Panc1 (cell line): ENCODE results near the gene IPO11.

Experiments
- CTCF ChIP-seq: fragments of 450-650 bp; IDR thresholded peaks from 2 replicates; pipeline ENCODE4 v1.5.1; 2017; ENCODE audit warnings: mild to moderate bottlenecking
- POLR2AphosphoS5 ChIP-seq: IDR thresholded peaks from 2 replicates; pipeline ENCODE4 v1.6.1; 2012; ENCODE audit warnings: mild to moderate bottlenecking, low read depth, low read length, moderate library complexity
- REST ChIP-seq, 2 experiments: IDR thresholded peaks; 2 replicates each; pipeline ENCODE4 v1.6.1; 2011 to 2012; ENCODE audit warnings: low read depth in 2 of 2, control low read depth in 1 of 2, low read length in 1 of 2, mild to moderate bottlenecking in 1 of 2, moderate library complexity in 1 of 2; ENCODE audit not compliant: insufficient read depth in 1 of 2
- SIN3A ChIP-seq: IDR thresholded peaks from 2 replicates; pipeline ENCODE4 v1.6.1; 2012; ENCODE audit warnings: low read depth, mild to moderate bottlenecking, low read length, moderate library complexity, borderline replicate concordance; ENCODE audit not compliant: insufficient read depth
- TCF7L2 ChIP-seq: IDR thresholded peaks from 2 replicates; pipeline ENCODE4 v1.6.1; 2011; ENCODE audit warnings: mild to moderate bottlenecking, low read depth, low read length, inconsistent platforms

DNA sequence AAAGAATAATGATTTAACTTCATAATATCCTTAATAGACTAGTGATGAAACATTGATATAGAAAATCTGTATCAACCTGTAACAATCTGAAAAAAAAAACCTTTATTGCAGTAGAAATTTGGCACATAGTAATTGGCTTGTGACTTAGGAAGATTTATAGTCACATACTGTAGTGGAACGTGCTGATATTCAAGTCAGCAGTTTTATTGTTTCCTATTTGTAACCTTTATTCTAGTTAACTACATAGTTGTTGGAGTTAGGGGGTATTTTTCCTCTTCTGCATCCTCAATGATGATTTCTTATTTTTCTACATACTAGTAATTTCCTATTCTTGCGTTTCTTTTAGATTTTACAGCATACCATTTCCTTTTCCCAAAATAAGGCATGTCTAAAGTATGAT lies 151.5 kb downstream of the IPO11 start:
- no peak for TF ChIP-seq CTCF
- no peak for TF ChIP-seq TCF7L2
- TF ChIP-seq REST (IDR thresholded peaks at IDR 0.05; ENCODE audit: insufficient read depth in 1 of 2, low read depth in 2 of 2, low read length in 1 of 2): no peak
- TF ChIP-seq POLR2AphosphoS5: no peak
- no peak for TF ChIP-seq SIN3A
